Breast epithelium (tissue), 4 donors: ENCODE results near the gene SRSF2. TPM values are rescaled to one million over a fixed set of nuclear protein-coding genes. Genes with fewer than 3 reads are reported as not detected.

ENCODE experiments used
- DNase-seq, 2 donors: peaks; one replicate each; pipeline ENCODE4 v3.0.0-alpha.2; 2019; ENCODE audit warnings: low spot score in 2 of 2
- H3K27ac ChIP-seq, 2 donors: fragments of 200-600 bp; sonication (generic) in 1 of 2; one replicate each; pipeline ENCODE4 v1.5.1; 2016 to 2019; ENCODE audit warnings: mild to moderate bottlenecking in 1 of 2
- H3K27me3 ChIP-seq, 2 donors: fragments of 200-600 bp; sonication (generic) in 1 of 2; one replicate each; pipeline versions ENCODE4 v1.5.1 to v1.6.0; 2017 to 2019; ENCODE audit warnings: control low read depth in 1 of 2, mild to moderate bottlenecking in 1 of 2
- H3K36me3 ChIP-seq: fragments of 200-600 bp; one replicate; pipeline ENCODE4 v1.5.1; 2019
- H3K4me1 ChIP-seq, 2 donors: fragments of 200-600 bp; sonication (generic); one replicate each; pipeline ENCODE4 v1.5.1; 2016 to 2019; ENCODE audit warnings: control low read depth in 1 of 2
- H3K4me3 ChIP-seq, 3 donors: fragments of 200-600 bp; sonication (generic); 1 replicate in 2 of 3; 2 replicates in 1 of 3; pipeline ENCODE4 v1.5.1; 2016 to 2019; ENCODE audit warnings: mild to moderate bottlenecking in 3 of 3, moderate library complexity in 2 of 3
- H3K9me3 ChIP-seq, 2 donors: fragments of 200-600 bp; sonication (generic) in 1 of 2; one replicate each; pipeline ENCODE4 v1.5.1; 2016 to 2019; ENCODE audit warnings: control low read depth in 1 of 2
- POLR2A ChIP-seq: fragments of 450-650 bp; IDR thresholded peaks from one replicate; pipeline ENCODE4 v1.6.1; 2016; ENCODE audit warnings: antibody characterized with exemption, mild to moderate bottlenecking, moderate library complexity
- POLR2AphosphoS5 ChIP-seq, 3 donors: sonication (generic); formaldehyde crosslinking; IDR thresholded peaks; one replicate each; pipeline ENCODE4 v1.6.1; 2017; ENCODE audit warnings: antibody characterized with exemption in 3 of 3
- intact Hi-C: fragments of 100-400 bp; cut with DNase I; formaldehyde crosslinking; loops from one replicate; pipeline ENCODE4 v1.15.1; 2023; ENCODE audit warnings: low total_unique reads
- total RNA-seq, 3 donors: library from RNA; depleted of rRNA; stranded (reverse); fragments of >200 nt; gene quantifications; one replicate each; pipeline ENCODE4 v1.1.0, GENCODE V29; 2016
- TF ChIP-seq, protein P1 (sequence below), 3 donors: fragments of 450-650 bp; IDR thresholded peaks; one replicate each; pipeline ENCODE4 v1.5.1; 2016 to 2017; ENCODE audit warnings: antibody characterized with exemption in 3 of 3, mild to moderate bottlenecking in 3 of 3, moderate library complexity in 3 of 3

Gene SRSF2
- total RNA-seq, 3 donors from 2014 or later = 143 to 247 (median 244) TPM

DNA sequence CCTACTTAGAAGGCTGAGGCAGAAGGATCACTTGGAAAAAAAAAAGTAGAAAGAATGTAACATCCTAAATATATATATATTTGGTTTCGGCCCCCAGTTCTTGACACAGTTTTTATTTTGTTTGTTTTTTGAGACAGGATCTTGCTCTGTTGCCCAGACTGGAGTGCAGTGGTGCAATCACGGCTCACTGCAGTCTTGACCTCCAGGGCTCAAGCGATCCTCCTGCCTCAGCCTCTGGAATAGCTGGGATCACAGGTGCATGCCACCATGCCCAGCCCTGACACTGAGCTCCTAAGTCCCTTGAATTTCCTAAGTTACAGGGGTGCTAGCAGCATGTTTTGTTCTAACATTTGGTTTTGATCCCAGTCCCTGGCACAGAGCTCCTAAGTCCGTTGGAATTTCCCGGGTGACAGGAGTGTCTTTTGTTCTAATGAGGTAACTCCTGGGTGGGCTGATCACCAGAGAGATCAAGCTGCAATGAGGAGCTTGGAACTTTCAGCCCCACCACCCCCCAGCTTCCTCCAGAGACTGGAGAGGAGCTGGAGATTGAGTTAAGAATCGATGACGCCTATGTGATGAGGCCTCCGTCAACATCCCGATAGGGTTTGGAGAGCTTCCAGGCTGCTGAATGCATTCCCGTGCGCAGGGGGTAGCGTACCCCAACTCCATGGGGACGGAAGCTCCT, 46.4 kb downstream of the SRSF2 start:
- Histone ChIP-seq H3K9me3 (no peaks in the 10 kb centered on the region), H3K27me3 (no peaks in the 10 kb centered on the region), H3K27ac (no peak overlapping the region), H3K4me3 (no peak overlapping the region), H3K36me3 (no peaks in the 10 kb centered on the region), H3K4me1 (peaks cover 0 to 4% of the 10 kb centered on the region in 2 donors)
- no peak for TF ChIP-seq POLR2A
- TF ChIP-seq POLR2AphosphoS5 (IDR thresholded peaks at IDR 0.05) = no peak
- TF ChIP-seq, protein P1, sequence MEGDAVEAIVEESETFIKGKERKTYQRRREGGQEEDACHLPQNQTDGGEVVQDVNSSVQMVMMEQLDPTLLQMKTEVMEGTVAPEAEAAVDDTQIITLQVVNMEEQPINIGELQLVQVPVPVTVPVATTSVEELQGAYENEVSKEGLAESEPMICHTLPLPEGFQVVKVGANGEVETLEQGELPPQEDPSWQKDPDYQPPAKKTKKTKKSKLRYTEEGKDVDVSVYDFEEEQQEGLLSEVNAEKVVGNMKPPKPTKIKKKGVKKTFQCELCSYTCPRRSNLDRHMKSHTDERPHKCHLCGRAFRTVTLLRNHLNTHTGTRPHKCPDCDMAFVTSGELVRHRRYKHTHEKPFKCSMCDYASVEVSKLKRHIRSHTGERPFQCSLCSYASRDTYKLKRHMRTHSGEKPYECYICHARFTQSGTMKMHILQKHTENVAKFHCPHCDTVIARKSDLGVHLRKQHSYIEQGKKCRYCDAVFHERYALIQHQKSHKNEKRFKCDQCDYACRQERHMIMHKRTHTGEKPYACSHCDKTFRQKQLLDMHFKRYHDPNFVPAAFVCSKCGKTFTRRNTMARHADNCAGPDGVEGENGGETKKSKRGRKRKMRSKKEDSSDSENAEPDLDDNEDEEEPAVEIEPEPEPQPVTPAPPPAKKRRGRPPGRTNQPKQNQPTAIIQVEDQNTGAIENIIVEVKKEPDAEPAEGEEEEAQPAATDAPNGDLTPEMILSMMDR (IDR thresholded peaks at IDR 0.05) = no peak
- intact Hi-C loops = loop anchor here (5.0 to 10.0 kb wide), 2 partner anchors 156 to 317 kb away; partner anchors contain the start of gene CYGB
- DNase-seq = no peak

DNA sequence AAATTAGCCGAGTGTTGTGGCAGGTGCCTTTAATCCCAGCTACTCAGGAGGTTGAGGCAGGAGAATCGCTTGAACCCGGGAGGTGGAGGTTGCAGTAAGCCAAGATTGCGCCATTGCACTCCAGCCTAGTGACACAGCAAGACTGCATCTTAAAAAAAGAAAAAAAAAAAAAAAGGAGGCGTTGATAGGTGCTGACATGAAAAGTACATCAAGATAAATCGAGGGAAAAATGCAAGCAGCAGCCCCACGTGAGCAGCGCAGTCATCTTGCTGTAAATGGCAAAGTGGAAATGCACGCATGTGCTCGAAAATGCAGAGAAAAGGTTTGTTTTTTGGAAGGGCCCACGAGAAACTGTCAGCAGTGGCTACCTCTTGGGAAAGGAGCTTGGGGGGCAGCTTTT, 47.3 kb downstream of the SRSF2 start:
- H3K4me1 ChIP-seq = peaks cover 0 to 4% of the 10 kb centered on the region in 2 donors
- intact Hi-C loops = loop anchor here (5.0 to 10.0 kb wide), 2 partner anchors 155 to 317 kb away; partner anchors contain the start of gene CYGB
- H3K27ac ChIP-seq = no peak overlapping the region
- H3K9me3 ChIP-seq = no peaks in the 10 kb centered on the region
- H3K27me3 ChIP-seq = no peaks in the 10 kb centered on the region
- TF ChIP-seq POLR2AphosphoS5 (IDR thresholded peaks at IDR 0.05) (no peak), POLR2A (no peak)
- TF ChIP-seq, protein P1 (IDR thresholded peaks at IDR 0.05) = no peak
- no peak for DNase-seq
- no peaks in the 10 kb centered on the region for H3K36me3 ChIP-seq
- no peak overlapping the region for H3K4me3 ChIP-seq

DNA sequence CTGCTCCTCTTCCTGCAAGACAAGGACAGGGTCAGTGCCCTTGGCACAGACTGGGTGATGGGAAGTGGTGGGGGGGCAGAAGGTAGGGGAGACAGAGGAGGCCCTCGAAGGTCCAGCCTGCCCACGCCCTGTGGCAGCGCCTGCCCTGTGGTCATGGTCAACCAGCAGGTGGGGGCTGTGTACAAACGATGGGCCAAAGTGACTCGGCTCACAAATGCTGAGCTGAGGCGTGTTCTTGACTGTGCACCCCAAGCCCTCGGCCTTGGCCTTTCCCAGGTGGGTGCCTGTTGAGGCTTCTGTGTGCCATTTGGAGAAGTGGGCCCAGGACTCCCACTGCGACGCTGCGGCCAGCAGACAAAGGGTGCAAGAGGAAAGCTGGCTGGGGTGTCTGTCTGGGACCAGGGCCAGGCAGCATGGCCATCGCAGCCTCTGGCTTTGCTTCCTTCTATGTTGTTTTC, 48.9 kb downstream of the SRSF2 start:
- intact Hi-C loops = no loop called here
- H3K27ac ChIP-seq = peak overlapping the region; percentile 79 to 95
- H3K27me3 ChIP-seq = no peaks in the 10 kb centered on the region
- H3K4me1 ChIP-seq = peaks cover 0 to 4% of the 10 kb centered on the region in 2 donors
- no peaks in the 10 kb centered on the region for H3K36me3 ChIP-seq
- peak overlapping the region in 1 of 3 donors; percentile 4 for H3K4me3 ChIP-seq
- no peaks in the 10 kb centered on the region for H3K9me3 ChIP-seq
- no peak for TF ChIP-seq POLR2AphosphoS5 (IDR thresholded peaks at IDR 0.05)
- no peak for TF ChIP-seq POLR2A
- TF ChIP-seq, protein P1 (IDR thresholded peaks at IDR 0.05) = no peak
- DNase-seq = no peak

DNA sequence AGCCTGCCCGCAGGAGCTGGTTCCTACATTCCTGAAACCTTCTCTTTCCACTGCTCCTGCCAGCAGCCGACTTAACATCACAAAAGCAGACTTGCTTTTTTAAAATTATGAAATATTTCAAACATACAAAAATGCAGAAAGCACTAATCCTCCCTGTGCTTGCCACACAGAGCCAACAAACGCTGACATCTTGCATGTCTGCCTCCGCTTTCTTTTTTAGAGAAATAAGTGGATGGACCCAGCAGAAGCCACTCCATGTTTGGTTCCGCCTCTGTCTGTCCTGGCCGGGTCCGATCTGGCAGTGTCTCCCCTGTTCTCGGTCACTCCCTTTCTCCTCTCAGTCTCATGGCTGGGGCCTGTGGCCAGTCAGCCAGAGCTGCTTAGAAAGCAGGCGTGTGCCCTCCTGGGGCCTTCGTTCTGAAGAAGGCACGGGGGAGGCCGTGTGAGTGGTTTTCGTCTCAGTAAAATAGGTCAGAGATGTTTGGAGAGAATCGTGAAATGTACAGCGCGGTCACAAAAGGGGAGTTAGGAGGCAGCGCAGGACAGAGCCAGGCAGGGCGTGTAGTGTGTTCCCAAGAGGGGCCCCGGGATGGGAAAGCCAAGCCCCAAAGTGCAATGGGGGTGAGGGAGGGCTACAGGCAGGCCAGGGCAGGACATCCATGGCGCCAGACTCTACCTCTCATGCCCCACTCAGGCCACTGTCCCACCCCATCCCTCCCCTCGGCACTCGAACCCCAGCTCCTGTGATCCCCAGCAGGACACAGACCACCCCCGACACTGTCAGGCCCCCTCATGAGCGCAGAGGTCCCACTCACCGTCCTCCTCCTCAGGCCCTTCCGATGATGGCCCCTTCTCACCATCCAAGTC, 49.6 kb downstream of the SRSF2 start:
- TF ChIP-seq, protein P1 (IDR thresholded peaks at IDR 0.05) = no peak
- TF ChIP-seq POLR2A = no peak
- TF ChIP-seq POLR2AphosphoS5 (IDR thresholded peaks at IDR 0.05) = peak in 2 of 3 donors; percentile 24 to 59
- intact Hi-C loops = no loop called here
- Histone ChIP-seq H3K4me1 (peaks cover 0 to 4% of the 10 kb centered on the region in 2 donors), H3K9me3 (no peaks in the 10 kb centered on the region), H3K4me3 (peak overlapping the region in 1 of 3 donors; percentile 4), H3K27ac (peak overlapping the region; percentile 79 to 95), H3K27me3 (no peaks in the 10 kb centered on the region), H3K36me3 (no peaks in the 10 kb centered on the region)
- DNase-seq = no peak
